GM21619 (cell line): Measurements from ENCODE around the gene TAF6.

ENCODE experiments used
- ATAC-seq: cut with Tn5 transposase; IDR thresholded peaks from one replicate; pipeline ENCODE4 v1.9.1; 2021; ENCODE audit not compliant: unreplicated experiment

TAF6 gene

DNA sequence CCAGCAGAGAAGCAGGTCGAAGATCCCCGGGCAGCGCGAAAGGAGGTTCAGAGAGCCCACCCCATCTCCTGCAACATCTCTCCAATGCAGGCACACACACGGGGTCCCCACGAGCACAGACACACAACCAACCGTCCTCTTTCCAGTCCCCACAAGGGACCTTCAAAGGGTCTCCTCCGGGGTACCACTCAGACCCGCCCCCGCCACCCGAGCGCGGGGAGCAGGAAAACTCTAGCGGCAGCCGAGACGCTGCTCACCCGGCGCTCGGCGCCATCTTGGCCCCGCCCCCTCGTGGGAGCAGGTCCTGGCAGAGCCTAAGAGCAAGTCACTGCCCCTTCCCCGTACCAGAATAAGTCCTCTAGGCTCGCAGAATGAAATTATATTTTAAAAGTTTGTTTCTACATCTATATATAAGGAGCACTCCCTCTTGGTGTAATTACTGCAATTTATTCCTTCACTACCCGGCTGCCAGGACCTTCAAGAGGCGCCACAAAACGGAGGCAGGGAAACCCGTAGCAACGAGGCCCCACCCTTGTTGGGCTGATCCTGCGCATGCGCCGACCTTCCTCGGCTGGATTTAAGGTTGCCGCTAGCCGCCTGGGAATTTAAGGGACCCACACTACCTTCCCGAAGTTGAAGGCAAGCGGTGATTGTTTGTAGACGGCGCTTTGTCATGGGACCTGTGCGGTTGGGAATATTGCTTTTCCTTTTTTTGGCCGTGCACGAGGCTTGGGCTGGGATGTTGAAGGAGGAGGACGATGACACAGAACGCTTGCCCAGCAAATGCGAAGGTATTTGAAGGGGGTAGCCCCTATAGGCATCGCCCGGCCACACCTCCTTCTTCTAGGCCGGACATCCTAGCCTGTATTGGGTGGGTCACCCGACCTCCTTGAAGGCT lies at the start of gene TAF6, which contains the start of gene CNPY4:
Gene TAF6, minus strand, starts transcription at position 287 of the 898 bp plus-strand sequence. CDS start 5,149 bp downstream, outside the sequence.
Gene CNPY4, plus strand, starts transcription at position 563 of the 898 bp plus-strand sequence. Its CDS starts 111 bp downstream, at position 674.
- ATAC-seq: peak; percentile 71

DNA sequence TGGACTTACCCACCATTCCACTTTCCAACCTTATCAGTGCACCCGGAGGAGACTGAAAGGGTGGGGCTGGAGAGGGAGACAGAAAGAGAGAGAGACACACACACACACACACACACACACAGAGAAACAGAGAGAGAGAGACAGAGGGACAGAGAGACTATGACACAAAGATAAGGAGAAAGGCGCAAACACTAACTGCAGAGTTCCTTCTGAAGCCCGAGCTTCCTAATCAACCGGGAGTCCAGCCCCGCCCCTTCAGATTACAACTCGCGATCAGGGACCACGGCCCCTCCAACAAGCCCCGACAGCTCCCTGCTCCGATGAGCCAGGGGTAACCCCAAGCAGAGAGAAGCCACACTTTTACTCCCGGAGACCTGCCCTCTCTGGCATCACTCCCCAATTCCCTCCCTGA lies 48.8 kb upstream of the TAF6 start:
- no peak for ATAC-seq

DNA sequence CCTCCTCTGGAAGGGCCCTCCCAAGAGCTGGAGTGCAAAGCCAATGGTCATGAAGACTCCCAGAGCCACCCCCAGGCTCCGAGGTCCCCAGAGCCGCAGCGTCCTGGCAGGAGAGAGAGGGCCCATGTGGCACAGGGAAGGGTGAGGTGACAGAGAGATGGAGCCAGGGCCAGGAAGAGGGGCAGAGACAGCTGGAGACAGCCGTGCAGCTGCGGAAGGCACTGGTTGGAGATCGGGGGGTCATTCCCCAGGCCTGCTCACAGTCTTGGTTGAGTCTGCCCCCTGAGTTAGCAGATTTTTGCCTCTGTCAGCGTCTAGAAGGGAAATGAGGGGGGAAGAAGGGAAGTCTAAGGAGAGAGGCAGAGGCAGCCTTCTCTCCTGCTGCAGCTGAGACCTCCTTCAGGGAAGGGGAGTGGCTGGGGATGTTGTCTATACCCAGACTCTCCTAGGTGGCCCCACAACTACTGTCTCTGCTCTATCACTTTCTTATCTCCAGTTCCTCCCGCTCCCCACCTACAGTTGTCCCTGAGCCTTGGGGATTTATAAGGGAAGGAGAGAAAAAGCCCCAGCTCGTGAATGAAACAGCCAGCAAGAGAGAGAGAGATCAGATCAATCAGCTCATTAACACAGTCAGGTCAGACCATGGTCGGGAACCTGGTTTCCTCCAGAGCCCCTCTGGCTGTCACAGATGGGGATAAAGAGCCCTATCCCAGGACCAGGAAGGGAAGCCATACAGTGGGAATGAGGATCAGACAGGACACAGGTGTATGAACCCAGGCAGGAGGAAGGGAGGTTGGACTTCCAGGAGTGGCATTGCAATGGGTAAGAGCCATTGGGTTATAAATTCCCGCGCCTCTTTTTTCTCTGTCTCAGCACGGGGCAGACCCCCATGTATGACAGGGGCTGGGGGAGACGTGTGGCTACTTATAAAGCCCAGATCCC lies 48.1 kb upstream of the TAF6 start:
- no peak for ATAC-seq

DNA sequence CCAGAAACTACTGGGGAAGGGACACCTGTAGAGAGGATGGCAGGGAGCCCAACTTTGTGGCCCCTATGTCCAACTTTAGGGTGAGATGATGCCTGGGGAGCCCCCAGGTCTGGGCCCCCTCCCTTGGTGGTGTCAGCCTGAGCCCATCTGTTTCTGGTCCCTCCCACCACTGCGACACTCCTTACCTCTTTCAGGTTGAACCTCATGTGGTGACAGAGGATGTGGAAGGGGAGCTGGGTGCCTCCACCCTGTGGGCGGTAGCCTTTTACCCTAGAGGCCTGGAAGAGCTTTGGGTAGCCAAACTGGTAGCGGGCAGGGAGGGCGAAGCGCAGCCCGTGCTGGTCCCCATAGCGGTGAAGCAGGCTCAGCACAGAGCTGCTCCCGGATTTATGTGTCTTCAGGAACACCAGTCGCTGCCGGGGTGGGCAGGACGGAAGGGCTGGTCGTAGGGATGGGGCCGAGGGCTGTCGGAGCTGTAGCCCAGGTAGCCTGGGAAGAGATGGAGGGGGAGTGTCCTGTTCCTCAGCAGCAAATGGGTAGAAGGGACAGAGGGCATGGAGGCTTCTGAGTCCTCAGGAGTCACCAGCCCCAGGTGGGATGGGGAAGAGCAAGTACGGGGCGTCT lies 47.3 kb upstream of the TAF6 start:
- ATAC-seq: no peak

DNA sequence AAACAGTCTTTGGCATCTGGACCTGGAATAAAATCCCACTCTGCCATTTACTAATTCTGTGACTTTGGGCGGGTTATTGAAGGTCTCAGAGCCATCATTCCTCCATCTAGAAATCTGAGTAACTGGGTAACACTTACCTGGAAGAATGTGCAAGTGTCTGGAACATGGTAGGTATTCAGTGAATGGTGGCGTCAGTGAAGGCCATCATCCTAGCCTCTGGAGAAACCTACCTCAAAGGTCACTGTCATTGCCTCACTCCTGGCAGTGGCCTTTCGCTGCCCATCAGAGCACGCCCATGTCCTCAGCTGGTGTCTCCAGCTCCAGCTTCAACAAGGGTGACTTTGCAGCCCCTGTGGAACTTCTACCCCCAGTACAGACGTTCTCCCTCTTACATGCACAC lies 44.7 kb upstream of the TAF6 start:
- ATAC-seq: no peak

DNA sequence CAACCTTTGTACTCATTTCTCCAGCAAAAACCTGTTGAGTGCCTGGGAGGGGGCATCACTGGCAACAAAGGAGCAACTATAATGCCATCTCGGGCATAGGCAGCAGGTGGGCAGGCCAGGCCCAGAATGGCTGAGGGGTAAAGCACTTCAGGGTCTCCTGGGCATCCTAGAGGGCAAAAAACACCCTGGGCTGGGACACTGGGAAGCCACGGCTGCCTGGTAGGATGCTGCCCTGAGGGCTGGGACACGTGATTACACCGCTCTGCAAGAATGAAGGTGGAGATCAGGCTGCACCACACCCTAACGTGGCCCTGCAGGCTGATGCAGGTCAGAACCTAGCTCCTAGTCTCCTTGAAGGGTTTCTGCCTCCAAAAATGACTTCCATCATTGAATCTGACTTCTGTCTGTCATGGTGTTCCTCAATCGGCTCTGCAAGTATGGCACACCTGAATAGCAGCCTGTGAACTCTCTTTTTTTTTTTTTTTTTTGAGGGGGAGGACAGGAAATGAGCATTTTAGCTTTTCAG lies 43.9 kb upstream of the TAF6 start:
- no peak for ATAC-seq

DNA sequence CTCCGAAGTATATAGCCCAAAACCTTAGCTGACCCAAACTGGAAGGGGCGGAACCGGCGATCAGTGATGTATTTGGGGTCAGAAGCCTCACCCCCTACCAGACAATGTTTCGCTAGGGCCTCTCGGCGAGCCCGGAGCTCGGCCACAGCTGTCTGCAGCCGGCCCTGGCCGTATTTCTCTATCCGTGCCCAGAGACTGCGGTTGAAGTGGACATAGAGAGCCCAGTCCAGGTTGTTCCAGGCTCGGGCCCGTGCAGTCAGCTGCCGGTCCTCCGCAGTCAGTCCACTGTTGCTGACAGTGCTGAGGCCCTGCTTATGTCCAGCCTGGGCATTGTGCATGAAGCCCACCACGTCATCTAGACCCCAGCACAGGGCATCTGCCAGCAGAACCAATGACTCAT lies 40.9 kb upstream of the TAF6 start:
- ATAC-seq: no peak

DNA sequence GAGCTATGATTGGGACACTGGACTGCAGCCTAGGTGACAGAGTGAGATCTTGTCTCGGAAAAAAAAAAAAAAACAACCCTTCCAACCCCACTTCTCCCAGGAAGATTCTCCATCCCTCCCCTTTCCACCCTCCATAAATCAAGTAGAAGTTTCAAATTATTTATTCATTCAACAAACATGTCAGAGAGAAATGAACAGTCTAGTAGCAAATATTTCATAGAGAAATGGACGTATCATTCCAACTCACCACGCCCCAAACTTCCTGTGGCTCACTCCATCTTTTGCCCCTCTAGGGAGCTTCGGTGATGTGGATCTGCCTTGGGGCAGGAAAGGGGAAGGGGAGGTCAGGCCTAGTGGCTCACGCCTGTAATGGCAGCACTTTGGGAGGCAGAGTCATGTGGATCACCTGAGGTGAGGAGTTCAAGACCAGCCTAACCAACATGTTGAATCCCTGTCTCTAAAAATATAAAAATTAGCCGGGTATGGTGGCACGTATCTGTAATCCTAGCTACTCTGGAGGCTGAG lies 40.0 kb upstream of the TAF6 start:
- no peak for ATAC-seq

DNA sequence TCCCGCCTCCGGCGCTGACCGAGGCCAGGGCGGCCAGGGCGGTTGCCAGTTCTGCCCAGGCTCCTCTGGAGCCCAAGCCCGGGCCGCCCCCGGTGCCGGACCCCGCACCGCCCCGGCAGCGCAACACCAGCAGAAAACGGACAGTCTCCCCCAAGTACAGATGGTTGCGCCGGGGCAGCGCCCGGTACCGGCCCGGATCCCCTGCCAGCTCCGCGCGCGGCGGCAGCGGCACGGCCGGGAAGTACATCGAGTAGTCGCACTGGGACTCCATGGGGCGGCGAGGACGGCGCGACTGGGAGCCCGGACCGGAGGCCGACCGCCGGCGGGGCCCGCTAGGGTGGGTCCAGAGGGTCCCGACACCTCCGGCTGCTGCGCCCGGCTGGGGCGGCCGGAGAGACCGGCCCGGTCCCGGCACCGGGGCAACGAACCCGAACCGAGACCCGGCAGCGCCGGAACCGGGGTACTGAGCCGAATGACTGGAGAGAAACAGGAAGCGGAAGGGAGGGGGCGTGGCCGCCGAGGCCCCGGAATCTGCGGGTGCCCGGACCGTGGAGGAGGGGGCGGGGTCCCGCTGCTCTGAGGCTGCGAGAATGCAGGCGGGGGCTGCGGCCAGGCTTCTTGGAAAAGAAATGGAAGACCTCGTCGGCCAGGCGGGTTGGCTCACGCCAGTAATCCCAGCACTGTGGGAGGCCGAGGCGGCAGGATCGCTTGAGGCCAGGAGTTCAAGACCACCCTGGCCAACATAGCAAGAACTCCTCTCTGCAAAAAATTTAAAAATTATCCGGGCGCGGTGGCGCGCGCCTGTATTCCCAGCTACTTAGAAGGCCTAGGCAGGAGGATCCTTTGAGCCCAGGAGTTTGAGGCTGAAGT lies 39.3 kb upstream of the TAF6 start, which contains the start of gene TRAPPC14:
Gene TRAPPC14, minus strand, starts transcription at position 495 of the 870 bp plus-strand sequence. Its CDS starts 224 bp downstream, at position 271.
- ATAC-seq: peak; percentile 70

DNA sequence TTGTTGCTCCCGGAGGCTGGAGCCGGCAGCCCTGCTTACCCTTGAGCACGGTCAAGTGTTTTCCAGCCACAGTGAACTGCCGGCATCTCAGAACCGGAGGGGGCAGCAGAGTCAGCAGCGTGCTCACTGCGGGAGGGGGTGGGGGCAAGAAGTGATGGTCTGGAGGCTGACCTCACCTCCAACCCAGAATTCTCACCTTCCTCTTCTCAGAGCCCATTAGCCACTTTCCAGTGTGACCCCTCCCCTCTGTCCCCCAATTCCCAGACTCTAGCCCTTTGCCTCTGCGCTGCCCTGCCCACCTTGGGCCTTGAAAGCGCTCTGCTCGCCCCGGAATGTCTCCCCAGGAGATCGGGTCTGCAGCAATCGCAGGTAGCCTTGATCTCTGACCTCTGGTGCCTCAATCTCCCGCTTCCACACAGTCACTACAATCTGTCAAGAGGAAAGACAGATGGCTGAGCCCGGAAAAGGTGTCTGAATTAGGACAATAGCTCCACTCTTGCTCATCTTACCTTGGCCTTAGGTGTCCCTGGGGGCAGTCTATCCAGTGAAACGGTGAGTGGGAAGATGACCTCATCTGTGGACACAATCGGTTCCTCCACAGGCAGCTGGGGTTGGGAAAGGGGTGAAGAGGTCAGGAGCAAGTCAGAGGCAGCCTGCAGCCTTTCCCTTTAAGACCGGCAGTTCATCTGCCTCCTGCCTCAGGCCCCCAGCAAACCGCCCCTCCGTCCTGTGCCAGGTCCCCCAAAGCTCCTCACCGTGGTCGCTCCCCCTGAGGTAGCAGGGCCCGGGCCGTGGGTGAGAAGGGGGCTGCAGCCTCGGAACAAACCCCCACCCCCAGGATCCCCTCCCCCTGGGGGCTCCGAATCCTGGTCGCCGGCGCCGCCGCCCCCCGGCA lies 38.4 kb upstream of the TAF6 start:
- ATAC-seq: no peak

DNA sequence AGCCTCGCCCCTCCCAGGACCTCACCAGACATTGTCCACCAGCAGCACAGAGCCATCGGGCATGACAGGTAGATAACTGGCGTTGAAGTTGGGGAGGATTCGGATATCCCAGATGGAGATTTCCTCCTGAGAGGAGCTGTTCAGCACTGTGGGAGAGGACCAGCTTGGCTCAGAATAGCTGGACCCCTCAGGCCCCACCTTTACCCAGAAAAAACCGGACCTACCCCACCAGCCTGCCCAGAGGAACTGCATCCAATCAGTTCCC lies 37.8 kb upstream of the TAF6 start:
- ATAC-seq: no peak

DNA sequence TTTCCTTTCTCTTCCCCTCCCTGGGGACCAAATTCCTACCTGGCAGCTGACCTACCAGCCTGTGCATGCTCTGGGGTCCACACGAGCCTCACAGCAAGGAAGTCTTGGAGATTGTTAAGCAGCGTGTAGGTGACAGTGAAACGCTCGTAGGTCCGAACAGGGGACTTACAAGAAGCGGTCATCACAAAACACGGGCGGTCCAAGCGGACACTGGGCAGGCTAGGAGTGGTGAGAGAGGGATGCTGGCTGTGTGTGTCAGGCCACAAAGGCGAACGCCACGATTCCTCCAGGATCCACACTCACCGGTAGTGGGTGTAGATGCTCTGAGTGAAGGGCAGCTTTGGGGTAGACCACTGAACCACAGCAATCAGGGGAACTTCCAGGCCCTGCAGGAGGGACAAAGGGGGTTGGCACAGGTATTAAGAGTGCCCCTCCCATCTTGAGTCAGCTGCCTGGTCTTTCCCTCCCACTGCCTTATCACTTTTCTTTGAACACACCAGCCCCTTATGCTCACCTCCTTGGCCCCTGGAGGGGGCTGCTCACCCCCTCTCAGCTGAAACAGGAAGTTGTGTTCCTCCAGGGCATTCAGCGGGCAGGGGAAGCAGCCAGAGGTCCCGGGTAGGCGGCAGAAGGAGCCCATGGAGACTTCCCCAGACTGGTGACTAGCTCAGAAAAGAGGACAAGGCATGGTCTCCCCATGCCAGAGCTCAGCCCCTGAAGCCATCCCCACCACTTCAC lies 37.3 kb upstream of the TAF6 start:
- ATAC-seq: no peak

DNA sequence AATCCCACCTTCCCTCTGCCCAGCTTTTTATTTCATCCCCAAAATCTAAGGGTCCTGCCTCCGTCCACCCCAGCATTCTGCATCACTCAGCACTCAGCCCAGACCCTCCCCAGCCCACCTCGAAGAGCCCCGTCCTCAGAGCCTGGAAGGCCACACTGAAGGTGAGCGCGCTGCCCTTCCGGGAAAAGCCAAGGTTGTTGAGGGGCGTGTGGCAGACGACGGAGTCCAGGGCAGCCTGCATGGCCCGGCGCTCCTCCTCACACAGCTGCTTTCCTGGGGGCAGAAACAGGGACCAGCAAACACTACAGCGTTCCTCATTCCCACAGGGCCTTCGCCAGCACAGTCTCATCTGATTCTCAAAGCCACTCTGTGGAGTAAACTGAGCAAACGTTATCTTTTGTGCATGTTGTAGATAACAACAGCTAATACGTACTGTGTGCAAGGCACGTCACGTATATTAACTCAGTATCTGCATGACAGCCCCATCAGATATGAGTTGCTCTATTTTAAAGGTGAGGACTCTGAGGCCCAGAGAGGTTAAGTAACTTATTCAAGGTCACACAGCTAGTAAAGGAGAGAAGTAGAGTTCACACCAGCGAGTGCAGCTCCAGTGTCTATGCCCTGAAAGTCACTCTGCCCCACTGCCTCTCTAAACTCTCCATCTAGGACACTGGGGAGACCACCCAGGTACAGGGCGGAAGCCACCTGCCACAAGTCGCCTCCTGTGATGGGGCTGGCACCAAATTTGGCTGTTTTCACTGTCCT lies 36.6 kb upstream of the TAF6 start:
- ATAC-seq: no peak

DNA sequence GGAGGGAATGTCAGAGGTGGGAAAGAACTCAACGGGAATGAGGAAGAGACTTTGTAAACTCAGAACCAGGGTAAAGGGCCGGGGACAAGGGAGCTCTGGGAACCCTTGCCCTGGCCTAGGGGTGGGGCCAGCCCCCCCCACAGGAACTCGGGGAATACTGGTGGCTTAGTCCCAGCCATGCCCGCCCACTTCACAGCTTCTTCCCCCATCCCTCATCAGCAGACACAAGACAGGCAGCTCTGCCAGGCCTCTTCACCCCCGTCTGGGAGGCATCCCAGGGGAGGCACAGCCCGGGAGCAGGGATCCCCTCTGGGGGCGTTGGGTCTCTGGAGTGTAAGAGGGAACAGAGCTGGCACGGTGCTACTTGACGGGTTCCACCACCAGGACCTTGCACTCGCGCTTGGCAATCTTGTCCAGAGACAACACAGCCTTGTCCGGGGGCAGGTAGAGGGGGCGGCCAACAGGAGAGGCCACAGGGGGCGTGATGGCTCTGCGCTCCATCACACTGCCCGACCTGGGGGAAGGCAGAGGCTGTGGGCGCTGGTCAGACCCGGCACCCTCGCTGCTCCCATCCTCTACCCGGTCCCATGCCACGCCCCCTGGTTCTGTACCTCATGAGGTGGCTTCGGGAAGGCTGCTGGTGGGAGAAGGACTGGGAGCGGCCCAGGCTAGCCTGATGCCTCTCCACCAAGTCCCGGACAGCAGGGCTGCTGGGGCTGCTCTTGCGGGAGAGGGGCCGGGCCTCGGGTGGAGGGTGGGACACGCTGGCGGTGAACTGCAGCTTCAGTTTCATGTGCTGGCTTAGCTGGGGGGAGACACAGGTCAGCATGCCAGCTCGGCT lies 35.7 kb upstream of the TAF6 start:
- ATAC-seq: no peak

DNA sequence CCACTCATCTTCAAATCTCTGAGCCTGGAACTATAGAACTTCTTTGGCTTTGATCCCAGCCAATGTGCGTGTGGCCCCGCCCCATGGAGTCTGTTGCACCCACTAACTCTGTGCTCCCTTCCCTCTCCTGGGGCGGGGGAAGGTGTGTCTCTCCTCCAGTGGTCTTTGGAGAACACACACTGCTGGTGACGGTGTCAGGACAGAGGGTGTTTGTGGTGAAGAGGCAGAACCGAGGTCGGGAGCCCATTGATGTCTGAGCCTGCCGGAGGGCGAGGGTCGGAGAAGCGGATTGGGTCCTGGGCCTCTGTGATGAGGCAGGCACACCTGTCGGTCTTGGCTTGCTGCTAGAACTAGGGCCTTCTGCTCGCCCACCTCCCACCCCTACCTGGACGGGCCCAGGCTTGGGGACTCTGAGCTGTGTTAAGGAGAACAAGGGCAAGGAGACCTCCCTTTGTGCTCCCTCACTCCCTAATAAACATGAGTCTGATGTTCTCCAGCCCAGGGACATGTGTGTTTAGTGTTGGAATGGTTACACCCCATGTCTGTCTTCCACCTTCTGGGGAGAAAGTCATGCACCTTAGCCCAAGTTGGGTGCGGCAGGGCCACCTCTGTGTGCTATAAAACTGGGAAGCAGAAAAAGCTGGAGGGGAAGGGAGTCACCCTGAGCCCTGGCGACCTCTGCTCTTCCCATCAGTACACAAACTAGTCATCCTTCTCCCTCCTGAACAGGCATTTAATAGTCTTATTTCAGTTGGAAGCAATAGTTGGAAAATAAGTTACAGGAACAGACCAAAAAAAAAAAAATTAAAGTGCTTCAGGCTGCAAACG lies 34.8 kb upstream of the TAF6 start:
- ATAC-seq: no peak
